Measurements from ENCODE around the gene FAF2.

GRCh38 chr5:176427971-176428370 is 20.2 kb upstream of the FAF2 start:
- no peak for TF ChIP-seq JUNB (IDR thresholded peaks at IDR 0.05)
- TF ChIP-seq NR2C2 (IDR thresholded peaks at IDR 0.05; ENCODE audit: borderline replicate concordance, control insufficient read depth, insufficient read length, low read depth), result no peak
- TF ChIP-seq PBX3 (IDR thresholded peaks at IDR 0.05; ENCODE audit: insufficient replicate concordance, low read depth, low read length), result no peak
- TF ChIP-seq CTCF (IDR thresholded peaks at IDR 0.05 in 2 of 3, conservative IDR thresholded peaks at IDR 0.05 in 1 of 3; ENCODE audit: control insufficient read depth in 2 of 3, extremely low read depth in 1 of 3, insufficient read depth in 1 of 3, low read depth in 3 of 3, low read length in 3 of 3), result no peak

Data from GM12878 (cell line).